SK-N-SH treated with all-trans-retinoic acid at 6 μM for 48 hours (cell line): ENCODE data around the gene CACNA1B.

ENCODE experiments used
- ATAC-seq: fragments of 200-7000 bp; cut with Tn5 transposase; 3 replicates; pipeline ENCODE4 v1.9.1; 2020; ENCODE audit warnings: mild to moderate bottlenecking, moderate library complexity
- ARNTL ChIP-seq: fragments of 450-650 bp; formaldehyde crosslinking; IDR thresholded peaks from 2 replicates; pipeline ENCODE4 v1.5.0; 2020; ENCODE audit warnings: low read depth, mild to moderate bottlenecking, moderate library complexity, borderline replicate concordance
- BACH2 ChIP-seq: fragments of 250-450 bp; sonication (Bioruptor Pico); IDR thresholded peaks from 2 replicates; pipeline ENCODE4 v1.9.0; 2021; ENCODE audit warnings: mild to moderate bottlenecking, borderline replicate concordance
- CREB5 ChIP-seq: fragments of 250-450 bp; sonication (Bioruptor Pico); IDR thresholded peaks from 2 replicates; pipeline ENCODE4 v1.5.1; 2020; ENCODE audit warnings: low read depth, mild to moderate bottlenecking, moderate library complexity
- CSDC2 ChIP-seq: fragments of 250-450 bp; sonication (Bioruptor Pico); IDR thresholded peaks from 2 replicates; pipeline ENCODE4 v1.5.0; 2020; ENCODE audit warnings: mild to moderate bottlenecking, moderate library complexity
- CSRNP3 ChIP-seq: fragments of 250-450 bp; sonication (Bioruptor Pico); IDR thresholded peaks from 2 replicates; pipeline ENCODE4 v1.5.1; 2021; ENCODE audit warnings: mild to moderate bottlenecking, moderate library complexity
- ESRRG ChIP-seq: fragments of 250-450 bp; sonication (Bioruptor Pico); IDR thresholded peaks from 2 replicates; pipeline ENCODE4 v1.6.1; 2021; ENCODE audit warnings: mild to moderate bottlenecking
- GLIS3 ChIP-seq: fragments of 250-450 bp; sonication (Bioruptor Pico); IDR thresholded peaks from 2 replicates; pipeline ENCODE4 v1.5.0; 2020; ENCODE audit warnings: mild to moderate bottlenecking, moderate library complexity
- OSR1 ChIP-seq: fragments of 250-450 bp; sonication (Bioruptor Pico); IDR thresholded peaks from 2 replicates; pipeline ENCODE4 v1.8.0; 2022; ENCODE audit warnings: moderate library complexity, mild to moderate bottlenecking, inconsistent platforms
- POU6F1 ChIP-seq: fragments of 250-450 bp; sonication (Bioruptor Pico); IDR thresholded peaks from 2 replicates; pipeline ENCODE4 v1.8.0; 2021; ENCODE audit warnings: low read depth, mild to moderate bottlenecking, moderate library complexity, borderline replicate concordance
- PPARA ChIP-seq: fragments of 250-450 bp; sonication (Bioruptor Pico); IDR thresholded peaks from 2 replicates; pipeline ENCODE4 v1.5.0; 2020; ENCODE audit warnings: mild to moderate bottlenecking, borderline replicate concordance
- RARB ChIP-seq: fragments of 250-450 bp; sonication (Bioruptor Pico); IDR thresholded peaks from 2 replicates; pipeline ENCODE4 v1.8.0; 2021; ENCODE audit warnings: mild to moderate bottlenecking, moderate library complexity
- SNAI2 ChIP-seq: fragments of 250-450 bp; sonication (Bioruptor Pico); IDR thresholded peaks from 2 replicates; pipeline ENCODE4 v1.5.0; 2020; ENCODE audit warnings: mild to moderate bottlenecking, moderate library complexity
- TCF4 ChIP-seq: fragments of 250-450 bp; sonication (Bioruptor Pico); IDR thresholded peaks from 2 replicates; pipeline ENCODE4 v1.8.0; 2021; ENCODE audit warnings: mild to moderate bottlenecking, moderate library complexity, borderline replicate concordance
- TOX ChIP-seq: fragments of 250-450 bp; sonication (Bioruptor Pico); IDR thresholded peaks from 2 replicates; pipeline ENCODE4 v1.8.0; 2021; ENCODE audit warnings: mild to moderate bottlenecking, moderate library complexity, borderline replicate concordance
- TSHZ2 ChIP-seq: fragments of 250-450 bp; sonication (Bioruptor Pico); IDR thresholded peaks from 2 replicates; pipeline ENCODE4 v1.5.0; 2020; ENCODE audit warnings: mild to moderate bottlenecking, moderate library complexity
- ZC3H10 ChIP-seq: fragments of 250-450 bp; sonication (Bioruptor Pico); IDR thresholded peaks from 2 replicates; pipeline ENCODE4 v1.5.1; 2021; ENCODE audit warnings: mild to moderate bottlenecking, moderate library complexity
- ZFP3 ChIP-seq: fragments of 250-450 bp; sonication (Bioruptor Pico); IDR thresholded peaks from 2 replicates; pipeline ENCODE4 v1.5.0; 2020; ENCODE audit warnings: mild to moderate bottlenecking, moderate library complexity
- ZFP30 ChIP-seq: fragments of 450-650 bp; formaldehyde crosslinking; IDR thresholded peaks from 2 replicates; pipeline ENCODE4 v1.5.0; 2022; ENCODE audit warnings: mild to moderate bottlenecking, moderate library complexity
- ZNF565 ChIP-seq: fragments of 450-650 bp; formaldehyde crosslinking; conservative IDR thresholded peaks from 2 replicates; pipeline ENCODE4 v1.5.0; 2020; ENCODE audit warnings: low read depth, mild to moderate bottlenecking, moderate library complexity
- ZNF70 ChIP-seq: fragments of 450-650 bp; formaldehyde crosslinking; IDR thresholded peaks from 2 replicates; pipeline ENCODE4 v1.5.0; 2020; ENCODE audit warnings: mild to moderate bottlenecking, moderate library complexity
- ZNF8 ChIP-seq: fragments of 450-650 bp; formaldehyde crosslinking; IDR thresholded peaks from 2 replicates; pipeline ENCODE4 v1.5.0; 2020; ENCODE audit warnings: mild to moderate bottlenecking, moderate library complexity

The CACNA1B gene

GRCh38 chr9:137973829-137974416 lies 96.3 kb downstream of the CACNA1B start:
- no peak for TF ChIP-seq CREB5
- TF ChIP-seq GLIS3 (CRISPR knock-in tag) = no peak
- ATAC-seq = no peak

- no peak for ATAC-seq
- TF ChIP-seq TCF4 (CRISPR knock-in tag) (no peak), RARB (CRISPR knock-in tag) (no peak), ARNTL (CRISPR knock-in tag) (no peak), OSR1 (CRISPR knock-in tag) (no peak), CREB5 (no peak), CSRNP3 (CRISPR knock-in tag) (no peak), ZNF70 (no peak), PPARA (no peak), TSHZ2 (CRISPR knock-in tag) (no peak), POU6F1 (CRISPR knock-in tag) (no peak), BACH2 (CRISPR knock-in tag) (no peak), ZFP30 (CRISPR knock-in tag) (no peak), ESRRG (CRISPR knock-in tag) (no peak), GLIS3 (CRISPR knock-in tag) (no peak), ZNF8 (CRISPR knock-in tag) (no peak), CSDC2 (CRISPR knock-in tag) (no peak), ZFP3 (CRISPR knock-in tag) (no peak), ZNF565 (CRISPR knock-in tag) (no peak), SNAI2 (CRISPR knock-in tag) (no peak)
These were observed 97.4 kb downstream of the CACNA1B start for GRCh38 chr9:137974746-137975526.

GRCh38 chr9:137975527-137975913 lies 97.9 kb downstream of the CACNA1B start:
- TF ChIP-seq OSR1 (CRISPR knock-in tag) (no peak), CSRNP3 (CRISPR knock-in tag) (no peak), POU6F1 (CRISPR knock-in tag) (no peak), CREB5 (no peak), RARB (CRISPR knock-in tag) (no peak), ZNF8 (CRISPR knock-in tag) (no peak), ESRRG (CRISPR knock-in tag) (no peak), ZC3H10 (no peak), BACH2 (CRISPR knock-in tag) (no peak), ZFP30 (CRISPR knock-in tag) (no peak), TOX (no peak), TCF4 (CRISPR knock-in tag) (no peak)
- TF ChIP-seq, all 23 proteins: peak for 0
- ATAC-seq = no peak
